HG02610 (cell line): ENCODE results near the gene NCOA7.
"Not testable (repeated sequence)": the region's sequence is repeated elsewhere in the genome, so short reads cannot be mapped to it uniquely, and the experiment has no call there.

Experiments
- ATAC-seq: cut with Tn5 transposase; IDR thresholded peaks from one replicate; pipeline ENCODE4 v1.9.1; 2021; ENCODE audit warnings: mild to moderate bottlenecking, moderate library complexity; ENCODE audit not compliant: unreplicated experiment

NCOA7 gene

GRCh38 chr6:125963817-125964216, 173.1 kb downstream of the NCOA7 start:
- no peak for ATAC-seq

GRCh38 chr6:125966569-125966968, 175.8 kb downstream of the NCOA7 start:
- no peak for ATAC-seq

- no peak for ATAC-seq
Observed at GRCh38 chr6:125968493-125968892, 177.7 kb downstream of the NCOA7 start.

- ATAC-seq = no peak
Observed at GRCh38 chr6:125970760-125971159, 180.0 kb downstream of the NCOA7 start.

GRCh38 chr6:125972478-125972877, 181.7 kb downstream of the NCOA7 start:
- ATAC-seq = not testable (repeated sequence)

- ATAC-seq = peak; percentile 84
Observed at GRCh38 chr6:125974214-125974866, 183.6 kb downstream of the NCOA7 start.

GRCh38 chr6:125979101-125979500, 188.3 kb downstream of the NCOA7 start:
- no peak for ATAC-seq
